Measurements from ENCODE around the gene BCAR3. TPM values are rescaled to one million over a fixed set of nuclear protein-coding genes. Genes with fewer than 3 reads are reported as not detected.

Gene BCAR3
- total and polyA plus RNA-seq, 2 of the 4 experiments (the other 2 are of a cell fraction) = 41.4 to 46.4 TPM

- H3K36me3 ChIP-seq (ENCODE audit: control insufficient read depth, insufficient read depth, low read length) = peaks cover 18% of the 10 kb centered on the region
- ATAC-seq (ENCODE audit: low read depth) (no peak), DNase-seq (no peak)
- peak overlapping the region; percentile 22 for H2BK120ac ChIP-seq (ENCODE audit: low read depth, low read length)
- peaks cover 42% of the 10 kb centered on the region for H3K4me1 ChIP-seq (ENCODE audit: control insufficient read depth, insufficient read depth, low read length)
- WGBS, 2 experiments (ENCODE audit: extremely low coverage in 2 of 2, insufficient read length in 1 of 2) = 86% methylated on average over 6 of the region's 6 CpGs; no CpG with 5 or more reads in 1 of the 2 experiments
- 0 out of 2 replicates have a peak, but pooled peaks have one; percentile 13 for TF ChIP-seq CEBPB (IDR thresholded peaks at IDR 0.05; ENCODE audit: low read depth, low read length)
- TF ChIP-seq CHD1 (IDR thresholded peaks at IDR 0.05; ENCODE audit: low read depth, low read length) = no peak
- POLR2A ChIA-PET (ENCODE audit: unreplicated experiment) = no interaction called here
- peaks cover 43% of the 10 kb centered on the region for H3K9me1 ChIP-seq (ENCODE audit: insufficient read depth, low read length)
- no peak overlapping the region for H3K56ac ChIP-seq (ENCODE audit: extremely low read depth, insufficient read depth, low read length)
- no peak overlapping the region for H3K27ac ChIP-seq (ENCODE audit: insufficient read depth, low read length)
- H3K4me3 ChIP-seq (ENCODE audit: insufficient read depth, low read depth, low read length) = no peak overlapping the region
- peak overlapping the region; percentile 12 for H2AFZ ChIP-seq (replicated peaks; ENCODE audit: low read length, poor library complexity)
- H3K18ac ChIP-seq (ENCODE audit: low read depth, low read length) = peak overlapping the region; percentile 13
- no peak overlapping the region for H4K5ac ChIP-seq (ENCODE audit: low read depth, low read length)
- peaks cover 79% of the 10 kb centered on the region for H4K20me1 ChIP-seq (ENCODE audit: insufficient read depth, low read length)
- in situ Hi-C loops (cut with MboI; ENCODE audit: low sequenced_read_pairs) = no loop called here
- peaks cover 17 to 83% of the 10 kb centered on the region in 2 experiments for H3K79me1 ChIP-seq (ENCODE audit: low read depth in 1 of 2, low read length in 2 of 2)
- H4K91ac ChIP-seq (ENCODE audit: insufficient read depth, low read depth, low read length) = no peak overlapping the region
- H2AK5ac ChIP-seq (ENCODE audit: low read depth, low read length) = peak overlapping the region; percentile 37; the same call in 1 of the 2 replicates
- peak overlapping the region; percentile 11 for H2AK9ac ChIP-seq (replicated peaks; ENCODE audit: low read depth, low read length, poor library complexity)
- peak overlapping the region; percentile 32 for H2BK5ac ChIP-seq (ENCODE audit: low read depth, low read length, poor library complexity, severe bottlenecking)
- dilution Hi-C loops (cut with HindIII; ENCODE audit: low sequenced_read_pairs, unreplicated experiment) = no loop called here
- H2BK20ac ChIP-seq (ENCODE audit: low read depth, low read length) = no peak overlapping the region; the same call in 1 of the 2 replicates
- peak overlapping the region; percentile 3; the same call in 1 of the 2 replicates for H3K4me2 ChIP-seq (ENCODE audit: low read depth, low read length)
- CTCF ChIA-PET = no interaction called here
- peak overlapping the region; percentile 78 for H3K23ac ChIP-seq (ENCODE audit: low read depth, low read length)
- peak overlapping the region in 1 of 2 experiments; percentile 31; a peak in 1 of 4 replicates for H4K8ac ChIP-seq (ENCODE audit: low read depth in 2 of 2, low read length in 2 of 2)
- intact Hi-C loops (cut with micrococcal nuclease) = no loop called here
- no peaks in the 10 kb centered on the region for H3K9me3 ChIP-seq (ENCODE audit: control insufficient read depth, insufficient read depth, low read length)
- peak overlapping the region; percentile 59 for H3K14ac ChIP-seq (replicated peaks; ENCODE audit: low read depth, low read length)
- H3K9ac ChIP-seq (ENCODE audit: low read depth, low read length) = no peak overlapping the region
- H2BK15ac ChIP-seq (ENCODE audit: low read depth, low read length) = peak overlapping the region; percentile 13; the same call in 1 of the 3 replicates
- no TSS peak for BruUV-seq (replicated peaks)
- H3K4ac ChIP-seq (ENCODE audit: low read depth, low read length) = peak overlapping the region; percentile 52
- no peaks in the 10 kb centered on the region for H3K27me3 ChIP-seq (ENCODE audit: control insufficient read depth, insufficient read depth, low read length)
These were observed 5.2 kb downstream of the BCAR3 start for GRCh38 chr1:93676427-93676826.

All from IMR-90 (cell line).